GM23338 (cell line): ENCODE data around the gene FRMD4A. TPM values are rescaled to one million over a fixed set of nuclear protein-coding genes. Genes with fewer than 3 reads are reported as not detected.

Experiments
- ATAC-seq: fragments of 200-7000 bp; cut with Tn5 transposase; 3 replicates; pipeline ENCODE4 v1.9.1; 2020
- DNase-seq: peaks from one replicate; pipeline ENCODE4 v3.0.0-alpha.2; 2015; ENCODE audit warnings: low spot score
- H2AFZ ChIP-seq: fragments of 200-600 bp; sonication (generic); 2 replicates; pipeline ENCODE4 v1.8.0; 2016; ENCODE audit warnings: antibody characterized with exemption, mild to moderate bottlenecking, moderate library complexity
- H3F3A ChIP-seq: fragments of 200-600 bp; sonication (generic); replicated peaks from 2 replicates; pipeline ENCODE4 v1.8.0; 2017; ENCODE audit warnings: antibody characterized with exemption, mixed run types, low read depth
- H3K27ac ChIP-seq: fragments of 200-600 bp; sonication (generic); 2 replicates; pipeline ENCODE4 v1.6.1; 2016; ENCODE audit warnings: low read depth
- H3K27me3 ChIP-seq: fragments of 200-600 bp; sonication (generic); 2 replicates; pipeline ENCODE4 v1.8.0; 2016; ENCODE audit warnings: mild to moderate bottlenecking, mixed run types, moderate library complexity; ENCODE audit not compliant: insufficient read depth
- H3K36me3 ChIP-seq: fragments of 200-600 bp; sonication (generic); 2 replicates; pipeline ENCODE4 v1.8.0; 2016; ENCODE audit warnings: mild to moderate bottlenecking; ENCODE audit not compliant: insufficient read depth
- H3K4me1 ChIP-seq: fragments of 200-600 bp; sonication (generic); 2 replicates; pipeline ENCODE4 v1.8.0; 2016; ENCODE audit warnings: mild to moderate bottlenecking, moderate library complexity; ENCODE audit not compliant: insufficient read depth
- H3K4me2 ChIP-seq: fragments of 200-600 bp; sonication (generic); 2 replicates; pipeline ENCODE4 v1.7.1; 2017; ENCODE audit warnings: mixed run types
- H3K4me3 ChIP-seq: fragments of 200-600 bp; sonication (generic); 2 replicates; pipeline ENCODE4 v1.6.1; 2016; ENCODE audit warnings: mixed run types
- H3K79me2 ChIP-seq: fragments of 200-600 bp; sonication (generic); replicated peaks from 2 replicates; pipeline ENCODE4 v1.8.0; 2017; ENCODE audit warnings: mild to moderate bottlenecking; ENCODE audit not compliant: insufficient read depth
- H3K9me2 ChIP-seq: fragments of 200-600 bp; sonication (generic); 2 replicates; pipeline ENCODE4 v1.8.0; 2017; ENCODE audit not compliant: insufficient read depth
- H4K20me1 ChIP-seq: fragments of 200-600 bp; sonication (generic); replicated peaks from 2 replicates; pipeline ENCODE4 v1.8.0; 2017; ENCODE audit warnings: mild to moderate bottlenecking; ENCODE audit not compliant: insufficient read depth
- H3K27ac Mint-ChIP-seq: 2 replicates; pipeline ENCODE4 v1.8.0; 2020; ENCODE audit warnings: inconsistent platforms, mild to moderate bottlenecking, moderate library complexity, mixed read lengths
- H3K27me3 Mint-ChIP-seq: 3 replicates; pipeline ENCODE4 v1.8.0; 2022; ENCODE audit warnings: low read depth, mild to moderate bottlenecking, moderate library complexity, mixed read lengths, inconsistent platforms; ENCODE audit not compliant: insufficient read depth, poor library complexity
- H3K36me3 Mint-ChIP-seq: 3 replicates; pipeline ENCODE4 v1.8.0; 2021; ENCODE audit warnings: low read depth, mild to moderate bottlenecking, inconsistent platforms, moderate library complexity, mixed read lengths
- H3K4me1 Mint-ChIP-seq: 3 replicates; pipeline ENCODE4 v1.8.0; 2020; ENCODE audit warnings: mild to moderate bottlenecking, inconsistent platforms, mixed read lengths
- H3K4me3 Mint-ChIP-seq: 3 replicates; pipeline ENCODE4 v1.8.0; 2021; ENCODE audit warnings: moderate library complexity, mild to moderate bottlenecking, inconsistent platforms, mixed read lengths
- H3K9me3 Mint-ChIP-seq: 3 replicates; pipeline ENCODE4 v1.8.0; 2020; ENCODE audit warnings: moderate library complexity, mild to moderate bottlenecking, inconsistent platforms, mixed read lengths
- CREB1 ChIP-seq: fragments of 250-450 bp; sonication (Bioruptor Pico); IDR thresholded peaks from 2 replicates; pipeline ENCODE4 v1.5.0; 2020; ENCODE audit warnings: low read depth, mild to moderate bottlenecking, moderate library complexity
- CTCF ChIP-seq, 2 experiments: fragments of 200-600 bp in 1 of 2; sonication (generic) in 1 of 2; conservative IDR thresholded peaks; 2 replicates each; pipeline versions ENCODE4 v1.5.1 to v1.6.1; 2016 to 2017; ENCODE audit warnings: antibody characterized with exemption in 2 of 2, low read depth in 2 of 2, mild to moderate bottlenecking in 2 of 2, moderate library complexity in 1 of 2
- ETS1 ChIP-seq: IDR thresholded peaks from 2 replicates; pipeline ENCODE4 v1.6.1; 2016; ENCODE audit warnings: antibody characterized with exemption
- EZH2 ChIP-seq: fragments of 200-600 bp; sonication (generic); IDR thresholded peaks from one replicate; pipeline ENCODE4 v1.8.0; 2017; ENCODE audit warnings: antibody characterized with exemption, mild to moderate bottlenecking, low read depth; ENCODE audit not compliant: unreplicated experiment
- EZH2phosphoT487 ChIP-seq: fragments of 200-600 bp; sonication (generic); IDR thresholded peaks from one replicate; pipeline ENCODE4 v1.8.1; 2018; ENCODE audit warnings: antibody characterized with exemption; ENCODE audit not compliant: unreplicated experiment
- JUNB ChIP-seq: IDR thresholded peaks from one replicate; pipeline ENCODE4 v1.6.1; 2016; ENCODE audit warnings: antibody characterized with exemption; ENCODE audit not compliant: unreplicated experiment
- NANOG ChIP-seq: IDR thresholded peaks from 2 replicates; pipeline ENCODE4 v1.6.1; 2016; ENCODE audit warnings: antibody characterized with exemption, borderline replicate concordance
- POLR2AphosphoS5 ChIP-seq: IDR thresholded peaks from 2 replicates; pipeline ENCODE4 v1.6.1; 2016; ENCODE audit warnings: antibody characterized with exemption, low read depth
- REST ChIP-seq: IDR thresholded peaks from one replicate; pipeline ENCODE4 v1.6.1; 2018; ENCODE audit warnings: antibody characterized with exemption; ENCODE audit not compliant: unreplicated experiment
- STAT1 ChIP-seq: IDR thresholded peaks from one replicate; pipeline ENCODE4 v1.6.1; 2016; ENCODE audit warnings: antibody characterized with exemption; ENCODE audit not compliant: unreplicated experiment
- ZNF114 ChIP-seq: fragments of 250-450 bp; sonication (Bioruptor Pico); IDR thresholded peaks from 2 replicates; pipeline ENCODE4 v1.5.0; 2020; ENCODE audit warnings: mild to moderate bottlenecking, moderate library complexity
- ZNF331 ChIP-seq: fragments of 250-450 bp; sonication (Bioruptor Pico); IDR thresholded peaks from 2 replicates; pipeline ENCODE4 v1.5.0; 2020; ENCODE audit warnings: low read depth, mild to moderate bottlenecking, moderate library complexity
- ZNF462 ChIP-seq: fragments of 250-450 bp; sonication (Bioruptor Pico); IDR thresholded peaks from 2 replicates; pipeline ENCODE4 v1.5.0; 2020; ENCODE audit warnings: mild to moderate bottlenecking, moderate library complexity
- polyA plus RNA-seq: library from polyadenylated mRNA; unstranded; fragments of >200 nt; fragmentation: Nextera tagmentation; extraction: Ambion mirVana; gene quantifications from 2 replicates; pipeline ENCODE4 v1.2.1, GENCODE V29; 2016
- total RNA-seq: library from RNA; depleted of rRNA; stranded (reverse); fragments of >200 nt; shearing (Covaris generic); gene quantifications from 2 replicates; pipeline ENCODE4 v1.2.3, GENCODE V29; 2014

The FRMD4A gene
- total and polyA plus RNA-seq, 2 experiments from 2014 or later, result 14.0 to 20.1 TPM

- no peaks in the 10 kb centered on the region for H3K27me3 ChIP-seq
- H3K79me2 ChIP-seq, result no peaks in the 10 kb centered on the region
- H3K36me3 ChIP-seq, result no peaks in the 10 kb centered on the region
- peaks cover 46% of the 10 kb centered on the region for H3K36me3 Mint-ChIP-seq
- peaks cover 2% of the 10 kb centered on the region; the same call in 2 of the 3 replicates for H3K4me1 Mint-ChIP-seq
- H3K4me1 ChIP-seq, result no peaks in the 10 kb centered on the region; the same call in 1 of the 2 replicates
- TF ChIP-seq NANOG, result no peak
- TF ChIP-seq EZH2phosphoT487, result no peak
- TF ChIP-seq ETS1, result no peak
- TF ChIP-seq ZNF462 (CRISPR knock-in tag), result no peak
- no peak for TF ChIP-seq STAT1
- no peak for TF ChIP-seq REST
- TF ChIP-seq JUNB, result no peak
- no peak for TF ChIP-seq CTCF (conservative IDR thresholded peaks at IDR 0.05; ENCODE audit: low read depth in 2 of 2)
- no peak for TF ChIP-seq POLR2AphosphoS5
- no peak for TF ChIP-seq ZNF114 (CRISPR knock-in tag)
- no peak for TF ChIP-seq CREB1 (CRISPR knock-in tag)
- TF ChIP-seq EZH2, result no peak
- no peak for TF ChIP-seq ZNF331 (CRISPR knock-in tag)
- H3K4me3 ChIP-seq, result no peak overlapping the region
- H2AFZ ChIP-seq, result no peak overlapping the region
- 0 out of 2 replicates have a peak, but pooled peaks cover 3% of the 10 kb centered on the region for H4K20me1 ChIP-seq
- H3K4me2 ChIP-seq, result no peak overlapping the region
- no peak overlapping the region for H3K27ac ChIP-seq
- no peaks in the 10 kb centered on the region for H3F3A ChIP-seq
- no peak overlapping the region for H3K27ac Mint-ChIP-seq
- no peak overlapping the region for H3K4me3 Mint-ChIP-seq
- DNase-seq, result no peak
- no peaks in the 10 kb centered on the region for H3K27me3 Mint-ChIP-seq
- no peak for ATAC-seq
- H3K9me3 Mint-ChIP-seq, result no peaks in the 10 kb centered on the region
- no peaks in the 10 kb centered on the region for H3K9me2 ChIP-seq
Observed at GRCh38 chr10:13654846-13655245, 675.9 kb downstream of the FRMD4A start.
